GM13977 (cell line): Measurements from ENCODE around the gene DACT2.
"Not testable (repeated sequence)": the region's sequence is repeated elsewhere in the genome, so short reads cannot be mapped to it uniquely, and the experiment has no call there.

Source experiments
- DNase-seq: peaks from one replicate; pipeline ENCODE4 v3.0.0; 2012; ENCODE audit warnings: low spot score
- in situ Hi-C: fragments of 300-500 bp; cut with MboI; formaldehyde crosslinking; loops from one replicate; pipeline ENCODE4 v1.12.0; 2022; ENCODE audit warnings: low sequenced_read_pairs, low pct_unique_long_range_greater_than_20kb, mixed read lengths, inconsistent platforms; ENCODE audit not compliant: unreplicated experiment
- TF ChIP-seq, protein P1 (sequence below): IDR thresholded peaks from 2 replicates; pipeline ENCODE4 v1.5.1; 2012; ENCODE audit warnings: mild to moderate bottlenecking, control low read depth; ENCODE audit not compliant: insufficient read depth; ENCODE audit errors: extremely low read depth, missing control alignments

DACT2 gene

GRCh38 chr6:168358842-168359420 lies 39.4 kb upstream of the DACT2 start:
- in situ Hi-C loops, result no loop called here
- TF ChIP-seq, protein P1, sequence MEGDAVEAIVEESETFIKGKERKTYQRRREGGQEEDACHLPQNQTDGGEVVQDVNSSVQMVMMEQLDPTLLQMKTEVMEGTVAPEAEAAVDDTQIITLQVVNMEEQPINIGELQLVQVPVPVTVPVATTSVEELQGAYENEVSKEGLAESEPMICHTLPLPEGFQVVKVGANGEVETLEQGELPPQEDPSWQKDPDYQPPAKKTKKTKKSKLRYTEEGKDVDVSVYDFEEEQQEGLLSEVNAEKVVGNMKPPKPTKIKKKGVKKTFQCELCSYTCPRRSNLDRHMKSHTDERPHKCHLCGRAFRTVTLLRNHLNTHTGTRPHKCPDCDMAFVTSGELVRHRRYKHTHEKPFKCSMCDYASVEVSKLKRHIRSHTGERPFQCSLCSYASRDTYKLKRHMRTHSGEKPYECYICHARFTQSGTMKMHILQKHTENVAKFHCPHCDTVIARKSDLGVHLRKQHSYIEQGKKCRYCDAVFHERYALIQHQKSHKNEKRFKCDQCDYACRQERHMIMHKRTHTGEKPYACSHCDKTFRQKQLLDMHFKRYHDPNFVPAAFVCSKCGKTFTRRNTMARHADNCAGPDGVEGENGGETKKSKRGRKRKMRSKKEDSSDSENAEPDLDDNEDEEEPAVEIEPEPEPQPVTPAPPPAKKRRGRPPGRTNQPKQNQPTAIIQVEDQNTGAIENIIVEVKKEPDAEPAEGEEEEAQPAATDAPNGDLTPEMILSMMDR, result no peak
- DNase-seq, result no peak

DNA sequence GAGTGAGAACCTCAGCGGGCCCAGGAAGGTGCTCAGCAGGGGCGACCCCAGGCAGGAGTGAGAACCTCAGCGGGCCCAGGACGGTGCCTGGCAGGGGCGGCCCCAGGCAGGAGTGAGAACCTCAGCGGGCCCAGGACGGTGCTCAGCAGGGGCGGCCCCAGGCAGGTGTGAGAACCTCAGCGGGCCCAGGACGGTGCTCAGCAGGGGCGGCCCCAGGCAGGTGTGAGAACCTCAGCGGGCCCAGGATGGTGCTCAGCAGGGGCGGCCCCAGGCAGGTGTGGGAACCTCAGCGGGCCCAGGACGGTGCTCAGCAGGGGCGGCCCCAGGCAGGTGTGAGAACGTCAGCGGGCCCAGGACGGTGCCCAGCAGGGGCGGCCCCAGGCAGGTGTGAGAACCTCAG lies 37.3 kb upstream of the DACT2 start:
- in situ Hi-C loops, DNase-seq: not testable (repeated sequence)

- in situ Hi-C loops, result no loop called here
- no peak for DNase-seq
- TF ChIP-seq, protein P1, result no peak
Observed at GRCh38 chr6:168355716-168356522, 36.3 kb upstream of the DACT2 start.

- in situ Hi-C loops, result no loop called here
- TF ChIP-seq, protein P1, result no peak
- DNase-seq, result no peak
Observed at GRCh38 chr6:168354338-168354737, 34.8 kb upstream of the DACT2 start.

- DNase-seq, result no peak
- TF ChIP-seq, protein P1, result no peak
- in situ Hi-C loops, result no loop called here
Observed at GRCh38 chr6:168353041-168353440, 33.5 kb upstream of the DACT2 start.

DNA sequence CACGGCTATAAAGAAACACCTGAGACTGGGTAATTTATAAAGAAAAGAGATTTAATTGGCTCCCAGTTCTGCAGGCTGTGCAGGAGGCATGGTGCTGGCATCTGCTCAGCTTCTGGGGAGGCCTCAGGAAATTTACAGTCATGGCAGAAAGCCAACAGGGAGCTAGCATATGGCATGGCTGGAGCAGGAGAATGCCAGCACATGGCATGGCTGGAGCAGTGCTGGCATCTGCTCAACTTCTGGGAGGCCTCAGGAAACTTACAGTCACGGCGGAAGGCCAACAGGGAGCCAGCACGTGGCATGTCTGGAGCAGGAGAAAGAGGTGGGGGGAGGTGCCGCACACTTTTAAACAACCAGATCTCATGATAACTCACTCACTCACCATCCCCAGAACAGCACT lies 32.5 kb upstream of the DACT2 start:
- TF ChIP-seq, protein P1, result no peak
- in situ Hi-C loops, result no loop called here
- DNase-seq, result no peak

DNA sequence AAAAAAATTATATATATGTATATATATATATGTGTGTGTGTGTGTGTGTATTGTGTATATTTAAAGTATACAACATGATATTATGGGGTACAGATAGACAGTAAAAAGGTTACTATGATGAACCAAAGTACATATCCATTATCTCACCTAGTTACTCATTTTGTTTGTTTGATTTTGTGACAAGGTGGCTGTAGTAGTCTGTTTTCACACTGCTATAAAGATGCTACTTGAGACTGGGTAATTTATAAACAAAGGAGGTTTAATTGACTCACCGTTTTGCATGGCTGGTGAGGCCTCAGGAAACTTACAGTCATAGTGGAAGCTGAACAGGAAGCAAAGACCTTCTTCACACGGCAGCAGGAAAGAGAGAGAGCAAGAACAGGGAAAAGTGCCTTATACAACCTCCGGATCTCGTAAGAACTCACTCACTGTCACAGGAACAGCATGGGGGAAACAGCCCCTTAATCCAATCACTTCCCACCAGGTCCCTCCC lies 30.2 kb upstream of the DACT2 start:
- in situ Hi-C loops, result no loop called here
- no peak for DNase-seq
- TF ChIP-seq, protein P1, result no peak
